Measurements from ENCODE around the gene PCDHGA3. TPM values are rescaled to one million over a fixed set of nuclear protein-coding genes. Genes with fewer than 3 reads are reported as not detected.

PCDHGA3 gene
- polyA plus RNA-seq, 2 of the 4 experiments (the other 2 are of a cell fraction): not detected

DNA sequence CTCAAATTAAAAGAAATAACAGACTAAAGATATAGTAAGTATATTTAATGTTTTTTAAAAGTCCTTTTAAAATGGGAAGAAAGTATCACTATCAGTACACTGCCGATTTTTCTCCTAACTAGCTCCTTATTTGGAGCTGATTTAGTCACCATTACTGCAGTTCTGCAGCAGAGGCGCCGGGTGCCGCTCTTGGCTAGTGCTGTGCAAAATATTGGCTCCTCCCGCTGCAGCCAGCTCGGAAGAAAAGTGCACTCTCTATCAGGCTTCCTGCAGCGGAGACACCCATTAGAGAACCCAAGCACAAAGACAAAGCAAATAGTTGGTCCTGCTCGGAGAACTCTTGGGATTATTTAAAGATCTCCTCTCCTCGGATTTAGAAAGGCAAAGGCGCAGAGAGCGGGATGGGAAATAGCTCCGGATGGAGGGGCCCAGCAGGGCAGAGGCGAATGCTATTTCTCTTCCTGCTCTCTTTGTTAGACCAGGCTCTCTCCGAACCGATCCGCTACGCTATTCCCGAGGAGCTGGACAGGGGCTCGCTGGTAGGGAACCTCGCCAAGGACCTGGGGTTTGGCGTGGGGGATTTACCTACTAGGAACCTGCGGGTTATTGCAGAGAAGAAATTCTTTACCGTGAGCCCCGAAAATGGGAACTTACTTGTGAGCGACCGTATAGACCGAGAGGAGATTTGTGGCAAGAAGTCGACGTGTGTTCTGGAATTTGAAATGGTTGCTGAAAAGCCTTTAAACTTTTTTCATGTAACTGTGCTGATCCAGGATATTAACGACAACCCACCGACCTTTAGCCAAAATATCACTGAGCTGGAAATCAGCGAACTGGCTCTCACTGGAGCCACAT is 26.6 kb downstream of the PCDHGA3 start, which contains the start of gene PCDHGB3:
PCDHGB3 (plus strand) TSS at position 249 of the 855 bp plus-strand sequence; CDS start at position 402, 153 bp downstream.
- ATAC-seq (peak; percentile 90 to 96), DNase-seq (ENCODE audit: low read depth in 1 of 2, low spot score in 1 of 2) (peak in 1 of 2 experiments; percentile 55), FAIRE-seq (no peak)
- CTCF ChIA-PET: interaction anchor here (0.5 to 3.5 kb wide), 27 partner anchors 10 to 587 kb away, joined by 3 to 21 read pairs (median 4); partner anchors contain the start of genes PCDHGA7, PCDHGA8, PCDHGB1 and PCDHGB4
- Histone ChIP-seq H3K4me2 (peak within 1 kb of the TSS; percentile 60), H3K9me3 (peaks cover 55% of the 10 kb centered on the region), H3K4me3 (peak within 1 kb of the TSS; percentile 29), H3K27ac (peak within 1 kb of the TSS; percentile 2 to 54; a peak in 2 of 6 replicates), H3K4me1 (no peaks in the 10 kb centered on the region)
- WGBS (ENCODE audit: missing lambda C conversion rate): 49% methylated on average over 32 of the region's 32 CpGs
- POLR2A ChIA-PET: interaction anchor here (0.6 to 1.7 kb wide), 5 partner anchors 13 to 606 kb away, joined by 3 to 8 read pairs (median 4); partner anchors contain the start of genes PCDHGA7 and TAF7
- TF ChIP-seq, protein P1, sequence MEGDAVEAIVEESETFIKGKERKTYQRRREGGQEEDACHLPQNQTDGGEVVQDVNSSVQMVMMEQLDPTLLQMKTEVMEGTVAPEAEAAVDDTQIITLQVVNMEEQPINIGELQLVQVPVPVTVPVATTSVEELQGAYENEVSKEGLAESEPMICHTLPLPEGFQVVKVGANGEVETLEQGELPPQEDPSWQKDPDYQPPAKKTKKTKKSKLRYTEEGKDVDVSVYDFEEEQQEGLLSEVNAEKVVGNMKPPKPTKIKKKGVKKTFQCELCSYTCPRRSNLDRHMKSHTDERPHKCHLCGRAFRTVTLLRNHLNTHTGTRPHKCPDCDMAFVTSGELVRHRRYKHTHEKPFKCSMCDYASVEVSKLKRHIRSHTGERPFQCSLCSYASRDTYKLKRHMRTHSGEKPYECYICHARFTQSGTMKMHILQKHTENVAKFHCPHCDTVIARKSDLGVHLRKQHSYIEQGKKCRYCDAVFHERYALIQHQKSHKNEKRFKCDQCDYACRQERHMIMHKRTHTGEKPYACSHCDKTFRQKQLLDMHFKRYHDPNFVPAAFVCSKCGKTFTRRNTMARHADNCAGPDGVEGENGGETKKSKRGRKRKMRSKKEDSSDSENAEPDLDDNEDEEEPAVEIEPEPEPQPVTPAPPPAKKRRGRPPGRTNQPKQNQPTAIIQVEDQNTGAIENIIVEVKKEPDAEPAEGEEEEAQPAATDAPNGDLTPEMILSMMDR (IDR thresholded peaks at IDR 0.05): peak; percentile 28; the same call in 2 of the 3 replicates
- TF ChIP-seq, protein P2, sequence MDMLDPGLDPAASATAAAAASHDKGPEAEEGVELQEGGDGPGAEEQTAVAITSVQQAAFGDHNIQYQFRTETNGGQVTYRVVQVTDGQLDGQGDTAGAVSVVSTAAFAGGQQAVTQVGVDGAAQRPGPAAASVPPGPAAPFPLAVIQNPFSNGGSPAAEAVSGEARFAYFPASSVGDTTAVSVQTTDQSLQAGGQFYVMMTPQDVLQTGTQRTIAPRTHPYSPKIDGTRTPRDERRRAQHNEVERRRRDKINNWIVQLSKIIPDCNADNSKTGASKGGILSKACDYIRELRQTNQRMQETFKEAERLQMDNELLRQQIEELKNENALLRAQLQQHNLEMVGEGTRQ (IDR thresholded peaks at IDR 0.05): no peak
- TF ChIP-seq RAD21 (conservative IDR thresholded peaks at IDR 0.05 in 1 of 2, IDR thresholded peaks at IDR 0.05 in 1 of 2): peak; percentile 50 to 52

DNA sequence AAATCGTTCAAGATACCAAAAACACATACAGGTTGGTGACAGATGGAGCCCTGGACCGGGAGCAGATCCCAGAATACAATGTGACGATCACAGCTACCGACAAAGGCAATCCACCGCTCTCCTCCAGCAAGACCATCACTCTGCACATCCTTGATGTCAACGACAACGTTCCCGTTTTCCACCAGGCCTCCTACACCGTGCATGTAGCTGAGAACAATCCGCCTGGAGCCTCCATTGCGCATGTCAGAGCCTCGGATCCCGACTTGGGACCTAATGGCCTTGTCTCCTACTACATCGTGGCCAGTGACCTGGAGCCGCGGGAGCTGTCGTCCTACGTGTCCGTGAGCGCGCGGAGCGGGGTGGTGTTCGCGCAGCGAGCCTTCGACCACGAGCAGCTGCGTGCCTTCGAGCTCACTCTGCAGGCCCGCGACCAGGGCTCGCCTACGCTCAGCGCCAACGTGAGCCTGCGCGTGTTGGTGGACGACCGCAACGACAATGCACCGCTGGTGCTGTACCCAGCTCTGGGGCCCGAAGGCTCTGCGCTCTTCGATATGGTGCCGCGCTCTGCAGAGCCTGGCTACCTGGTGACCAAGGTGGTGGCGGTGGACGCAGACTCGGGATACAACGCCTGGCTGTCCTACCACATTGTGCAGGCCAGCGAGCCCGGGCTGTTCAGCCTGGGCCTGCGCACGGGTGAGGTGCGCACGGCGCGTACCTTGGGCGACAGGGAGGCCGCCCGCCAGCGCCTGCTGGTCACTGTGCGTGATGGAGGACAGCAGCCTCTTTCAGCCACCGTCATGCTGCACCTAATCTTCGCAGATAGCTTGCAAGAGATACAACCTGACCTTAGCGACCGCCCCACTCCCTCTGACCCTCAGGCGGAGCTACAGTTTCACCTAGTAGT is 28.2 kb downstream of the PCDHGA3 start:
- ChIA-PET CTCF (interaction anchor here (1.1 to 3.5 kb wide), 11 partner anchors 14 to 278 kb away, joined by 3 to 21 read pairs (median 16); partner anchors contain the start of genes DIAPH1, PCDHGA1, PCDHGB1 and PCDHGB4), POLR2A (no interaction called here)
- DNase-seq (ENCODE audit: low read depth in 1 of 2, low spot score in 1 of 2) (no peak), FAIRE-seq (no peak), ATAC-seq (no peak)
- Histone ChIP-seq H3K27ac (no peak overlapping the region), H3K4me2 (no peak overlapping the region), H3K4me1 (no peaks in the 10 kb centered on the region), H3K9me3 (peaks cover 48% of the 10 kb centered on the region), H3K4me3 (no peak overlapping the region)
- TF ChIP-seq, protein P3, sequence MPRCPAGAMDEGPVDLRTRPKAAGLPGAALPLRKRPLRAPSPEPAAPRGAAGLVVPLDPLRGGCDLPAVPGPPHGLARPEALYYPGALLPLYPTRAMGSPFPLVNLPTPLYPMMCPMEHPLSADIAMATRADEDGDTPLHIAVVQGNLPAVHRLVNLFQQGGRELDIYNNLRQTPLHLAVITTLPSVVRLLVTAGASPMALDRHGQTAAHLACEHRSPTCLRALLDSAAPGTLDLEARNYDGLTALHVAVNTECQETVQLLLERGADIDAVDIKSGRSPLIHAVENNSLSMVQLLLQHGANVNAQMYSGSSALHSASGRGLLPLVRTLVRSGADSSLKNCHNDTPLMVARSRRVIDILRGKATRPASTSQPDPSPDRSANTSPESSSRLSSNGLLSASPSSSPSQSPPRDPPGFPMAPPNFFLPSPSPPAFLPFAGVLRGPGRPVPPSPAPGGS (IDR thresholded peaks at IDR 0.05): no peak
- no peak for TF ChIP-seq NPAS2 (CRISPR knock-in tag; IDR thresholded peaks at IDR 0.05; ENCODE audit: borderline replicate concordance)
- no peak for TF ChIP-seq HOXB13 (CRISPR knock-in tag; IDR thresholded peaks at IDR 0.05; ENCODE audit: low read depth)
- TF ChIP-seq RNF2 (IDR thresholded peaks at IDR 0.05; ENCODE audit: borderline replicate concordance, low read depth): no peak
- TF ChIP-seq ZC3H11A (IDR thresholded peaks at IDR 0.05): no peak
- no peak for TF ChIP-seq HOXA7 (CRISPR knock-in tag; IDR thresholded peaks at IDR 0.05)
- no peak for TF ChIP-seq CHD2 (IDR thresholded peaks at IDR 0.05; ENCODE audit: low read length, partially characterized antibody)
- no peak for TF ChIP-seq ZSCAN20 (CRISPR knock-in tag; IDR thresholded peaks at IDR 0.05)
- no peak for TF ChIP-seq PHF8 (IDR thresholded peaks at IDR 0.05; ENCODE audit: borderline replicate concordance, low read depth)
- TF ChIP-seq KDM5A (IDR thresholded peaks at IDR 0.05): no peak
- WGBS (ENCODE audit: missing lambda C conversion rate): 76% methylated on average over 49 of the region's 69 CpGs

Measured in A549 (cell line).